ENCODE data around the gene PGLYRP3.
"Not testable (repeated sequence)": the region's sequence is repeated elsewhere in the genome, so short reads cannot be mapped to it uniquely, and the experiment has no call there.

Gene PGLYRP3

GRCh38 chr1:153322568-153322967 lies 9.8 kb upstream of the PGLYRP3 start:
- no peak overlapping the region for H3K4me3 ChIP-seq (ENCODE audit: low read length)
- no peak for DNase-seq (ENCODE audit: low read depth)
- no peak for TF ChIP-seq CTCF (conservative IDR thresholded peaks at IDR 0.05; ENCODE audit: low read length)

DNA sequence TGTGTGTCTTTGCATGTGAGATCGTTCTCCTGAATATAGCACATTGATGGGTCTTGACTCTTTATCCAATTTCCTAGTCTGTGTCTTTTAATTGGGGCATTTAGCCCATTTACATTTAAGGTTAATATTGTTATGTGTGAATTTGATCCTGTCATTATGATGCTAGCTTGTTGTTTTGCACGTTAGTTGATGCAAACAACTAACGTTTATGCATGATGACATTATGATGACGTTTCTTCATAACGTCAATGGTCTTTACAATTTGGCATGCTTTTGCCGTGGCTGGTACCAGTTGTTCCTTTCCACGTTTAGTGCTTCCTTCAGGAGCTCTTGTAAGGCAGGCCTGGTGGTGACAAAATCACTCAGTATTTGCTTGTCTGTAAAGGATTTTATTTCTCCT lies 5.4 kb upstream of the PGLYRP3 start:
- not testable (repeated sequence) for DNase-seq (ENCODE audit: low read depth); H3K4me3 ChIP-seq (ENCODE audit: low read length)

GRCh38 chr1:153316013-153316412 lies 3.3 kb upstream of the PGLYRP3 start:
- H3K4me3 ChIP-seq (ENCODE audit: low read length); DNase-seq (ENCODE audit: low read depth): not testable (repeated sequence)

DNA sequence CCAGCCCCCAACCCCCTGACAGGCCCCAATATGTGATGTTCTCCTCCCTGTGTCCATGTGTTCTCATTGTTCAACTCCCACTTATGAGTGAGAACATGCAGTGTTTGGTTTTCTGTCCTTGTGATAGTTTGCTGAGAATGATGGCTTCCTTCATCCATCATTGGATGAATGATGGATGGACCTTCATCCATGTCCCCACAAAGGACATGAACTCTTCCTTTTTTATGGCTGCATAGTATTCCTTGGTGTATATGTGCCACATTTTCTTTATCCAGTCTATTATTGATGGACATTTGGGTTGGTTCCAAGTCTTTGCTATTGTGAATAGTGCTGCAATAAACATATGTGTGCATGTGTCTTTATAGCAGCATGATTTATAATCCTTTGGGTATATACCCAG lies 1.6 kb upstream of the PGLYRP3 start:
- not testable (repeated sequence) for H3K4me3 ChIP-seq (ENCODE audit: low read length); DNase-seq (ENCODE audit: low read depth)

- no peak overlapping the region for H3K4me3 ChIP-seq (ENCODE audit: low read length)
- no peak for TF ChIP-seq CTCF (conservative IDR thresholded peaks at IDR 0.05; ENCODE audit: low read length)
- no peak for DNase-seq (ENCODE audit: low read depth)
These were observed 536 bp upstream of the PGLYRP3 start for GRCh38 chr1:153313288-153313687.

DNA sequence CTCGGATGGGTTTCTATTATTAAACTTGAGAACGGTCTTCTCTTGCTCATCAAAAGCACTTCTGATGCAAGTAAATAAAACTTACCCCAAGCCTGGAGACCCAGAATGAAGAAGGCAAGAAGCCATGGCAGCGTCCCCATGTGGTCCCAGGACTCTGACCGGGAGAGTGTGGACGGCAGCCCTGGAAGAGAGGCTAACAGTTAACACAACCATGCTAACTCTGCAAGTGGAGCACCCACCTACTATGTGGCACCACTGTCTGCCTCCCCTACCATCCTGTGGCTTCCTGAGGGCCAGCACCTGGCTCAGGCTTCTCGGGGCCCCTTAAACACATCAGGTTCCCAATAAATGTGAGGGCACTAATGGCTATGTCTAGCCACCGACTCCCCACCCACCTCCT lies 2.2 kb downstream of the PGLYRP3 start:
- H3K4me3 ChIP-seq (ENCODE audit: low read length): no peak overlapping the region
- DNase-seq (ENCODE audit: low read depth): no peak
- no peak for TF ChIP-seq CTCF (conservative IDR thresholded peaks at IDR 0.05; ENCODE audit: low read length)

DNA sequence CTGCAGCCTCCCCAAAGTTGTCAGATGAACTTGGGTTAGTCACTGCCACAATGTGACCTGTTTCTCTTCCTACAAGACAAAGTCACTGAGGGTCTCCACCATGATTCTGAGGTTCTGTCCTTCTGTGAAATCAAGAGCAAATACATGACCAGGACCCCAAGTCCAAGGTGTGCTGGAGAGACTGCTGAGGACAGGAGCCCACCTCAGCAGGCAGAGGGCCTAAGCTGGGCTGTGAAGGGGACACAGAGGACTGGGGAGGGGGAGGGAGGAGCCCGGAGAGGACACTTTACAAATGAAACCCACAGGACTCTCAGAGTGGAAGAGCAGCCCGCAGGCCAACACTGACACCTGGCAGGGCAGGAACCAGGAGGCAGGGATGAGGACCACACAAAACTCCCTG lies 3.3 kb downstream of the PGLYRP3 start:
- no peak for TF ChIP-seq CTCF (conservative IDR thresholded peaks at IDR 0.05; ENCODE audit: low read length)
- DNase-seq (ENCODE audit: low read depth): no peak
- no peak overlapping the region for H3K4me3 ChIP-seq (ENCODE audit: low read length)

GRCh38 chr1:153308540-153308939 lies 4.2 kb downstream of the PGLYRP3 start:
- no peak overlapping the region for H3K4me3 ChIP-seq (ENCODE audit: low read length)
- DNase-seq (ENCODE audit: low read depth): no peak
- no peak for TF ChIP-seq CTCF (conservative IDR thresholded peaks at IDR 0.05; ENCODE audit: low read length)

DNA sequence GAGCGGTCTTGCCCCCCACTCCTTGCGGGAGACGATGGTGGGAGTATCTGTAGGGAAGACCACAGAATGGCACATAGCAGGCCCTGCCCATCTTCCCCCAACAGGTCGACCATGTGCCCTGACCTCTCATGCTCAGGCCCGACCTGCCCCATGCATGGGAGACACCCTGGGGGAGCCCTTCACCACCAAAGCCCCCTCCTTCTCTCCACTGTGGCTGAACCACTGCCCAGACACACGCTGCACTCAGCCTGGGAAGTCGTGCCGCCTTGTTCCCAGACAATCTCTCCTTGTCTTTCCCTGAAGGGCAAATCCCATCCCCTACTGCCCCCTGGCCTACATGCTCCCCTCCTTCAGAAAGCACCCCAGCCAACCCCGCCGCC lies 5.5 kb downstream of the PGLYRP3 start:
- no peak overlapping the region for H3K4me3 ChIP-seq (ENCODE audit: low read length)
- DNase-seq (ENCODE audit: low read depth): no peak
- no peak for TF ChIP-seq CTCF (conservative IDR thresholded peaks at IDR 0.05; ENCODE audit: low read length)

Data from AG10803 (cell line).